A549 (cell line): Measurements from ENCODE around the gene CHST5.

ENCODE experiments used
- CBX2 ChIP-seq: fragments of 200-600 bp; sonication (generic); IDR thresholded peaks from 2 replicates; pipeline ENCODE4 v1.6.1; 2016; ENCODE audit warnings: low read depth, mild to moderate bottlenecking, borderline replicate concordance
- EP300 ChIP-seq, 2 experiments: fragments of >200 bp; sonication (Bioruptor Twin); formaldehyde crosslinking; IDR thresholded peaks; 2 replicates in 1 of 2; 3 replicates in 1 of 2; pipeline ENCODE4 v1.6.1; 2016 to 2017
- JUNB ChIP-seq: fragments of >200 bp; sonication (Bioruptor Twin); formaldehyde crosslinking; IDR thresholded peaks from 2 replicates; pipeline ENCODE4 v1.6.1; 2016
- MYC ChIP-seq: IDR thresholded peaks from 2 replicates; pipeline ENCODE4 v1.6.1; 2012; ENCODE audit warnings: mild to moderate bottlenecking, inconsistent platforms, low read length, improper control_type of control experiment, borderline replicate concordance
- POLR2A ChIP-seq: IDR thresholded peaks from 2 replicates; pipeline ENCODE4 v1.6.1; 2012; ENCODE audit warnings: mild to moderate bottlenecking, low read length
- RAD21 ChIP-seq, 2 experiments: fragments of >200 bp in 1 of 2; sonication (Bioruptor Twin) in 1 of 2; formaldehyde crosslinking in 1 of 2; IDR thresholded peaks in 1 of 2; conservative IDR thresholded peaks in 1 of 2; 2 replicates in 1 of 2; 3 replicates in 1 of 2; pipeline ENCODE4 v1.6.1; 2012 to 2018; ENCODE audit warnings: inconsistent platforms in 1 of 2
- ZFP36 ChIP-seq: fragments of 450-650 bp; IDR thresholded peaks from 2 replicates; pipeline ENCODE4 v1.6.1; 2014; ENCODE audit warnings: borderline replicate concordance; ENCODE audit not compliant: partially characterized antibody
- TF ChIP-seq, protein P1 (sequence below): fragments of >200 bp; sonication (Bioruptor Twin); formaldehyde crosslinking; IDR thresholded peaks from 3 replicates; pipeline ENCODE4 v1.5.1; 2016
- TF ChIP-seq, protein P2 (sequence below): fragments of >200 bp; sonication (Bioruptor Twin); formaldehyde crosslinking; IDR thresholded peaks from 2 replicates; pipeline ENCODE4 v1.6.1; 2016
- TF ChIP-seq, protein P3 (sequence below): fragments of 450-650 bp; IDR thresholded peaks from 2 replicates; pipeline ENCODE4 v1.6.1; 2014; ENCODE audit warnings: antibody characterized with exemption

DNA sequence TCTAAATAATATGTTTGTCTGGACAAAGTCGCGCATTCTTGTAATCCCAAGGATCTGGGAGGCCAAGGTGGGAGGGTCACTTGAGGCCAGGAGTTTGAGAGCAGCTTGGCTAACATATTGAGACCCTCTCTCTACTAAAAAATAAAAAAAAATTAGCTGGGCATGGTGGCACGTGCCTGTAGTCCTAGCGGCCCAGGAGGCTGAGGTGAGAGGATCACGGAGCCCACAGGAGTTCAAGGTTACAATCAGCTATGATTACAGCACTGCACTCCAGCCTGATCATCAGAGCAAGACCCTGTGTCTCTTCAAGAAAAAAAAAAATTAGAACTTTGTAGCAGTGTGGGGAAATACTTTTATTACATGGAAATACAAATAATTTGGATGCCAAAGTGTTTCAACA, 34.5 kb downstream of the CHST5 start:
- TF ChIP-seq, protein P1, sequence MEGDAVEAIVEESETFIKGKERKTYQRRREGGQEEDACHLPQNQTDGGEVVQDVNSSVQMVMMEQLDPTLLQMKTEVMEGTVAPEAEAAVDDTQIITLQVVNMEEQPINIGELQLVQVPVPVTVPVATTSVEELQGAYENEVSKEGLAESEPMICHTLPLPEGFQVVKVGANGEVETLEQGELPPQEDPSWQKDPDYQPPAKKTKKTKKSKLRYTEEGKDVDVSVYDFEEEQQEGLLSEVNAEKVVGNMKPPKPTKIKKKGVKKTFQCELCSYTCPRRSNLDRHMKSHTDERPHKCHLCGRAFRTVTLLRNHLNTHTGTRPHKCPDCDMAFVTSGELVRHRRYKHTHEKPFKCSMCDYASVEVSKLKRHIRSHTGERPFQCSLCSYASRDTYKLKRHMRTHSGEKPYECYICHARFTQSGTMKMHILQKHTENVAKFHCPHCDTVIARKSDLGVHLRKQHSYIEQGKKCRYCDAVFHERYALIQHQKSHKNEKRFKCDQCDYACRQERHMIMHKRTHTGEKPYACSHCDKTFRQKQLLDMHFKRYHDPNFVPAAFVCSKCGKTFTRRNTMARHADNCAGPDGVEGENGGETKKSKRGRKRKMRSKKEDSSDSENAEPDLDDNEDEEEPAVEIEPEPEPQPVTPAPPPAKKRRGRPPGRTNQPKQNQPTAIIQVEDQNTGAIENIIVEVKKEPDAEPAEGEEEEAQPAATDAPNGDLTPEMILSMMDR = no peak
- TF ChIP-seq JUNB = no peak
- no peak for TF ChIP-seq ZFP36
- TF ChIP-seq EP300 (IDR thresholded peaks at IDR 0.05) = no peak
- TF ChIP-seq POLR2A = no peak
- TF ChIP-seq, protein P2, sequence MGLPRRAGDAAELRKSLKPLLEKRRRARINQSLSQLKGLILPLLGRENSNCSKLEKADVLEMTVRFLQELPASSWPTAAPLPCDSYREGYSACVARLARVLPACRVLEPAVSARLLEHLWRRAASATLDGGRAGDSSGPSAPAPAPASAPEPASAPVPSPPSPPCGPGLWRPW = no peak
- TF ChIP-seq RAD21 (conservative IDR thresholded peaks at IDR 0.05 in 1 of 2, IDR thresholded peaks at IDR 0.05 in 1 of 2) = no peak
- TF ChIP-seq MYC = no peak
- TF ChIP-seq CBX2 = no peak
- TF ChIP-seq, protein P3, sequence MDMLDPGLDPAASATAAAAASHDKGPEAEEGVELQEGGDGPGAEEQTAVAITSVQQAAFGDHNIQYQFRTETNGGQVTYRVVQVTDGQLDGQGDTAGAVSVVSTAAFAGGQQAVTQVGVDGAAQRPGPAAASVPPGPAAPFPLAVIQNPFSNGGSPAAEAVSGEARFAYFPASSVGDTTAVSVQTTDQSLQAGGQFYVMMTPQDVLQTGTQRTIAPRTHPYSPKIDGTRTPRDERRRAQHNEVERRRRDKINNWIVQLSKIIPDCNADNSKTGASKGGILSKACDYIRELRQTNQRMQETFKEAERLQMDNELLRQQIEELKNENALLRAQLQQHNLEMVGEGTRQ = no peak
